ENCODE data around the gene IQCB1.

IQCB1 gene

DNA sequence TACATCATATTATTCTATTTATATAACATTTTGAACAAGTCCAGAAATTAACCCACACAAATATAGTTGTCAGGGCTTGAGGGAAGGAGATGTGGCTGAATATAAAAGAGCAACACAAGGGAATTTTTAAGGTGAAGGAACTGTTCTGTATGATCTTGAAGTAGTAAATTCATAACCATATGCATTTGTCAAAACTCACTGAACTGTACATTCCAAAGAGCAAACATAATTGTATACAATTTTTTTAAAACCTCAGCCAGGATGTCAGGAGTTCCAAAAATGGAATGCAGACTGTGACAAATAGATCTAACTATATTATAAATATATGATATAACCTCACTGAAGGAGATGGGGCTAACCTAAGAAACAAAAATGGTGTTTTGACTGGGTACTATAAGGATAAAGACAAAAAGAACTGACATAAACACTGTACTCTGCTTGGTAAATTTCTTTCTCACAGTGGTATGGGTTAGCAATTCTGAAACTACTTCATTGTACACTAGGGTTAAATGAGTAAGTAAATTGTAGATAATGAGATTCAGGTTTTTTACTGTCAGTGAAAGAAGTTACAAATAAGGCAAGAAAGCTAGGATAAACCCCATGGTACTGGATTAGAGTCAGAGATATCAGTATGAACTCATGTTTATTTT is 99.7 kb downstream of the IQCB1 start:
- TF ChIP-seq, protein P1, sequence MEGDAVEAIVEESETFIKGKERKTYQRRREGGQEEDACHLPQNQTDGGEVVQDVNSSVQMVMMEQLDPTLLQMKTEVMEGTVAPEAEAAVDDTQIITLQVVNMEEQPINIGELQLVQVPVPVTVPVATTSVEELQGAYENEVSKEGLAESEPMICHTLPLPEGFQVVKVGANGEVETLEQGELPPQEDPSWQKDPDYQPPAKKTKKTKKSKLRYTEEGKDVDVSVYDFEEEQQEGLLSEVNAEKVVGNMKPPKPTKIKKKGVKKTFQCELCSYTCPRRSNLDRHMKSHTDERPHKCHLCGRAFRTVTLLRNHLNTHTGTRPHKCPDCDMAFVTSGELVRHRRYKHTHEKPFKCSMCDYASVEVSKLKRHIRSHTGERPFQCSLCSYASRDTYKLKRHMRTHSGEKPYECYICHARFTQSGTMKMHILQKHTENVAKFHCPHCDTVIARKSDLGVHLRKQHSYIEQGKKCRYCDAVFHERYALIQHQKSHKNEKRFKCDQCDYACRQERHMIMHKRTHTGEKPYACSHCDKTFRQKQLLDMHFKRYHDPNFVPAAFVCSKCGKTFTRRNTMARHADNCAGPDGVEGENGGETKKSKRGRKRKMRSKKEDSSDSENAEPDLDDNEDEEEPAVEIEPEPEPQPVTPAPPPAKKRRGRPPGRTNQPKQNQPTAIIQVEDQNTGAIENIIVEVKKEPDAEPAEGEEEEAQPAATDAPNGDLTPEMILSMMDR (IDR thresholded peaks at IDR 0.05; ENCODE audit: control insufficient read depth, extremely low read depth, insufficient read depth), result no peak
- no peak for DNase-seq (ENCODE audit: low read depth)
- no peak overlapping the region for H3K4me3 ChIP-seq (ENCODE audit: low read depth, low read length)

DNA sequence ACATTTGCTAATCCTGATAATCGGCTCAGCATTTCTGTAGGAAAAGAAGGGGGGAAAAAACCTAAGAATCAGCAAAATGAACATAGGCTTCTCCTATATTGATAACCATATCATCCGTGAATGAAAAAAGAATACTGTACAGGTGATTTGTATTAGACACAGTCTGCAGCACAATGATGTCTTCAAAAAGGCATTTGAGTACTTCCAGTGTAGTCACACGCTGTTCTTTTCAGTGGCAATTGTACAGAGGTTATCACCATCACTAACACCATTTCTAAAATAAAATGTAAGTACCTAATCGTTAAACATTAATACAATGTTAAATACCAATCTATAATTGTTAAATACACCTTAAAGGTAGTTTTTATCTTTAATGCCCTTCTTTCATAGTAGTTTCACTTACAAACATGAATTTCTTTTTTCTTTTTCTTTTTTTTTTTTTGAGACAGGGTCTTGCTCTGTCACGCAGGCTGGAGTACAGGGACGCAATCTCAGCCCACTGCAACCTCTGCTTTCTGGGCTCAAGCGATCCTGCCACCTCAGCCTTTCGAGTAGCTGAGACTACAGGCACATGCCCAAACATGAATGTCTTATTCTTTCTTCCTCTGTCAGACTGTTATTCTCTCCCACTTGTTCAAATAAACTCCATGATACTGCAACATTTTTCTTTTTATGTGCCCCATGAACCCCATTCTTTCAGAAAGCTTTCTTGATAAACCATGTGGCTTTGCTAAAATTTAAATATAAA is 103.7 kb downstream of the IQCB1 start:
- no peak for DNase-seq (ENCODE audit: low read depth)
- TF ChIP-seq, protein P1 (IDR thresholded peaks at IDR 0.05; ENCODE audit: control insufficient read depth, extremely low read depth, insufficient read depth), result no peak
- no peak overlapping the region for H3K4me3 ChIP-seq (ENCODE audit: low read depth, low read length)

DNA sequence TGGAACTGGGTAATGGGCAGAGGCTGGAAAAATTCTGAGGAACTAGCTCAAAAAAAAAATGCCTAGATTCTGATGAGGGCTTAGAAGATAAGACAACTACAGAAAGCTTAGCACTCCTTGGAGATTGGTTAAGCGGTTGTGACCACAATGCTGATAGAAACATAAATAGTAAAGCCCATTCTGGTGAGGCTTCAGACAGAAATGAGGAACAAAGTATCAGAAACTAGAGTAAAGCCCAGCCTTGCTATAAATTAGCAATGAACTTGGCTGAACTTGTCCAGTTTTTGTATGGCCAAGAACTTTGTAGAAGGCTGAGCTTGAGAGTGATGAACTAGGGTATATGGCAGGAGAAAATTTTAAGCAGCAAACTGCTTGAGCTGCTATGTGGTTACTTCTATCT is 110.7 kb downstream of the IQCB1 start:
- H3K4me3 ChIP-seq (ENCODE audit: low read depth, low read length), result no peak overlapping the region
- DNase-seq (ENCODE audit: low read depth), result no peak
- TF ChIP-seq, protein P1 (IDR thresholded peaks at IDR 0.05; ENCODE audit: control insufficient read depth, extremely low read depth, insufficient read depth), result no peak

DNA sequence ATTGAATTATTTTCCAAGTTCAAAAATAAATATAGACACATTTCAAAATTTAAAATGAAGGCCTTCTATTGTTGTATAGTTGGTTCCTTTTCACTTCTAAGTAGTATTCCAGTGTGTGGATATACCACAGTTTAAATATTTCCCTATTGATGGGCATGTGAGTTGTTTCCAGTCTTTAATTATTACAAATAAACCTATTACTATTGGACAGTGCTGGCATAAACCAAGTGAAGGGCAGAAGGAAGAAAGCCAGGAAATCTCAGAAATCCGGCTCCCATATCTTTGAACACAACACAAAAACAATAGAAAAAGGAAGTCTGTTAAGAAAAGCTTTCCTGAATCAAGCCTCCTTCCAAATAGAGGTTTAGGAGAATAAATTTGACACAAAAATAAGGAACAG is 111.4 kb downstream of the IQCB1 start:
- TF ChIP-seq, protein P1 (IDR thresholded peaks at IDR 0.05; ENCODE audit: control insufficient read depth, extremely low read depth, insufficient read depth), result no peak

DNA sequence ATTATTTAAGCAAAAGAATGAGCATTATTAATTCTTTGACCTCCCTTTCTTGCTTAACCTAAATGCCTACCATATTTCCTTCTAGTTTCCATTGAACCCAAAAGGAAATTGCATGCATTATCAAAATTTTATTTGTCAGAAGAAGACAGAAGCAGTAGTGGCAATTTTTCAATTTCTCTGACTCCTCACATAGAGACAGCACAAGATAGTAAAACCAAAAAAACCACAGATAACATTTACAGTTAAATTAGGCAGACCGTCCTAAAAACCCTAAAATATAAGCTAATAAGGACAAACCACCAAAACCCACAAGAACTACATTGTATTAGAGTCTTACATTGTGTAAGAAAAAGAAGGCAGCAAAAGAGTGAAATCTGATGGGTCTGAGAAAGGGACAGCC is 112.4 kb downstream of the IQCB1 start:
- TF ChIP-seq, protein P1 (IDR thresholded peaks at IDR 0.05; ENCODE audit: control insufficient read depth, extremely low read depth, insufficient read depth), result no peak
- no peak for DNase-seq (ENCODE audit: low read depth)
- no peak overlapping the region for H3K4me3 ChIP-seq (ENCODE audit: low read depth, low read length)

More for the DNA sequence above, 111.4 kb downstream of the IQCB1 start:
- DNase-seq (ENCODE audit: low read depth), result no peak
- H3K4me3 ChIP-seq (ENCODE audit: low read depth, low read length), result no peak overlapping the region

DNA sequence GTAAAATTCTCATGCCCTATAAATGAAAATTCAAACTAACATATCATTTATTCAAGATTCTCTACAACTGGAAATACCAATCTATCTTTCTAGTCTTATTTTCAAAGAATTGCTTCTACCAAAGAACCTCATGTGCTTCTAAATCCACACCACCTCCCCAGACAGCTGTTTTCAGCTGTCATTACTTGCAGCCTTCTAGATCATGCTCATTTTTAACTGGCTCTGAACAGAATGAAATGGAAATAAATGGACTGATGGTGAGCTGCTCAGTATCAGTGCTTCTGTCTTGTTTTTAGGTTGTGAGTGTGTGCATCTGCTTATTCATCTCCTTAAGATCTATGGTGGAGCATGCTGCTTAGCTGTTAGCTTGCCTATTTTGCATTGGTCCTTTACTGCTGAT is 114.7 kb downstream of the IQCB1 start:
- TF ChIP-seq, protein P1 (IDR thresholded peaks at IDR 0.05; ENCODE audit: control insufficient read depth, extremely low read depth, insufficient read depth), result no peak
- no peak for DNase-seq (ENCODE audit: low read depth)
- H3K4me3 ChIP-seq (ENCODE audit: low read depth, low read length), result no peak overlapping the region

Measured in LNCaP clone FGC (cell line).